Measurements from ENCODE around the gene ABCD1.

- TF ChIP-seq, protein P1, sequence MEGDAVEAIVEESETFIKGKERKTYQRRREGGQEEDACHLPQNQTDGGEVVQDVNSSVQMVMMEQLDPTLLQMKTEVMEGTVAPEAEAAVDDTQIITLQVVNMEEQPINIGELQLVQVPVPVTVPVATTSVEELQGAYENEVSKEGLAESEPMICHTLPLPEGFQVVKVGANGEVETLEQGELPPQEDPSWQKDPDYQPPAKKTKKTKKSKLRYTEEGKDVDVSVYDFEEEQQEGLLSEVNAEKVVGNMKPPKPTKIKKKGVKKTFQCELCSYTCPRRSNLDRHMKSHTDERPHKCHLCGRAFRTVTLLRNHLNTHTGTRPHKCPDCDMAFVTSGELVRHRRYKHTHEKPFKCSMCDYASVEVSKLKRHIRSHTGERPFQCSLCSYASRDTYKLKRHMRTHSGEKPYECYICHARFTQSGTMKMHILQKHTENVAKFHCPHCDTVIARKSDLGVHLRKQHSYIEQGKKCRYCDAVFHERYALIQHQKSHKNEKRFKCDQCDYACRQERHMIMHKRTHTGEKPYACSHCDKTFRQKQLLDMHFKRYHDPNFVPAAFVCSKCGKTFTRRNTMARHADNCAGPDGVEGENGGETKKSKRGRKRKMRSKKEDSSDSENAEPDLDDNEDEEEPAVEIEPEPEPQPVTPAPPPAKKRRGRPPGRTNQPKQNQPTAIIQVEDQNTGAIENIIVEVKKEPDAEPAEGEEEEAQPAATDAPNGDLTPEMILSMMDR (IDR thresholded peaks at IDR 0.05) = no peak
- no peak for TF ChIP-seq POLR2A (IDR thresholded peaks at IDR 0.05; ENCODE audit: low read depth)
- no peak for TF ChIP-seq EP300 (IDR thresholded peaks at IDR 0.05)
- TF ChIP-seq POLR2AphosphoS5 (IDR thresholded peaks at IDR 0.05) = no peak
Observed at GRCh38 chrX:153717445-153717844, 7.2 kb upstream of the ABCD1 start.

All from esophagus muscularis mucosa (tissue), 4 donors.